Measurements from ENCODE around the gene PON3. TPM values are rescaled to one million over a fixed set of nuclear protein-coding genes. Genes with fewer than 3 reads are reported as not detected.

Gene PON3
- total RNA-seq, 1 donor from 2014 or later = not detected

Other genes starting within 250 kb of the PON3 start
- gene PON1, start 71.8 kb downstream of the PON3 start, total RNA-seq = not detected in 2 replicates
- 178 and 213 TPM in 2 replicates for gene PON2, start 38.7 kb upstream of the PON3 start, total RNA-seq
- 0.35 TPM in 1 of 2 replicates, not detected in the other for gene ASB4, start 89.6 kb upstream of the PON3 start, total RNA-seq
- gene PDK4, start 200.1 kb upstream of the PON3 start, total RNA-seq = 1.1 and 1.4 TPM in 2 replicates

All from myocyte (in vitro differentiated cells).